Frontal cortex (tissue), 4 donors: ENCODE results near the gene MRPS7. TPM values are rescaled to one million over a fixed set of nuclear protein-coding genes. Genes with fewer than 3 reads are reported as not detected.
"Not testable (repeated sequence)": the region's sequence is repeated elsewhere in the genome, so short reads cannot be mapped to it uniquely, and the experiment has no call there.

ENCODE experiments used
- DNase-seq, 2 donors: peaks; one replicate each; pipeline ENCODE4 v3.0.0; 2012; ENCODE audit warnings: low spot score in 2 of 2
- FAIRE-seq: peaks from 2 replicates; lab custom pipeline; 2012; peaks lifted over from hg19 to GRCh38; lab: Jason Lieb, UNC
- total RNA-seq: library from RNA; depleted of rRNA; stranded (reverse); fragments of >200 nt; gene quantifications from one replicate; pipeline ENCODE4 v1.2.3, GENCODE V29; 2014
- donor health status: control.
- donor health status: control.
- donor health status: control.

Gene MRPS7
- total RNA-seq, 1 donor from 2014 or later: 37.1 TPM

DNA sequence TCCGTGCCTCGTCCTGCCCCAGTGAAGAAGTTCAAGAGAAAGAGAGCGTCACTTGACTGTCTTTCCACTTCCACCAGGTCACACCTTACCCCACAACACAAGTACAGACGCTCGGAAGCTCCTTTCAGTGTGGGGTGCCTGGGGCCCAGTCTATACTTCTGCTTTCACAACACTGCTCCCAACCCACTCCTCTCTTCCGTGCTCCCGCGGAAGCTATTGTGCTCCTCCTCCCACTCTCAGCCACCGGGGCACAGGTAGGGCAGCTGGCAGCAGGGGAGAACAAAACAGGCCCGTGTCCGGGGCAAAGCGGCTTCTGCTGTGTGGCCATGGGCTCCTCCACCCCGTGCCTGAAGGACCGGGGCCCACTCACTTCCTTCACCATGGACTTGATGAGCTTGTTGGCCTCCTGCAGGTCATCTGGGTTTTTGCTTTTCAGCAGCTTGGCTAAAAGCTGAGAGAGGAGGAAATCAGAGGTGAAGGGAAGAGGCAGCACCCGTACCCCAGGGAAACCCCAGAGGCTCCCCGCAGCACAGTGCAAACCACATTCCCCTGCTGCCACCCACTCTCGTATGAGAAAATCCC lies 19.1 kb upstream of the MRPS7 start:
- FAIRE-seq: no peak
- no peak for DNase-seq

DNA sequence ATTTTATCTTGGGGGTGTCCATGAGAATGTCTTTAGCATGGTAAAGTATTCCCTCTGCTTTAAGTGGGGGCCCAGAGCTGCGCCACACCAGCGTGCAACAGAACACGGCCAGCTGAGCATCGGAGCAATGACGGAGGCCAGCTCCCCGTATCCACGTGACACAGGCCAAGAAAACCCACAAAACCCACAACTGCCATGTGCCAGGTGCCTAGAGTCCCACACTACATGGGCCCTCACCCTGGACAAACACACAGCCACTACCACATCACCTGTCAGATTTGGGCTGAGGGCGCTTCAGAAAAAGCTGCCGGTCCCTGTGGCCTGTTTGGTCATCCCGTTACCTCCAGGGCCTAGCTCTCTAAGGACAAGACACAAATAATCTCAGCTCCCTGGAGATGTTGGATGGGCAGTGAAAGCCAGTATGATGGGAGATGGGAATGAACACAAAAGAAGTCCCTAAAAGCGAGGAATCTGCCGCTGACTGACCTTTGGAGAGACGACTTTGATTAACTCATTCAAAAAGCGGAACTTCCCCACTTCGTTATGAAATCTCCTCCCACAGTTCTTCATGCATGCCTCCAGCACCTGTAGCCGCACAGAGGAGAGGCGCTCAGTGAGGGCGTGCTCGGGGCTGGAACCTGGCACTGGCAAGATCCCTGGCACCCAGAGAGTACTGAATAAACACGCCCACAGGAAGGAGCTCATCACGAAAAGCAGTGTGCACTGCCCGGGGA lies 17.4 kb upstream of the MRPS7 start:
- DNase-seq: no peak
- FAIRE-seq: no peak

DNA sequence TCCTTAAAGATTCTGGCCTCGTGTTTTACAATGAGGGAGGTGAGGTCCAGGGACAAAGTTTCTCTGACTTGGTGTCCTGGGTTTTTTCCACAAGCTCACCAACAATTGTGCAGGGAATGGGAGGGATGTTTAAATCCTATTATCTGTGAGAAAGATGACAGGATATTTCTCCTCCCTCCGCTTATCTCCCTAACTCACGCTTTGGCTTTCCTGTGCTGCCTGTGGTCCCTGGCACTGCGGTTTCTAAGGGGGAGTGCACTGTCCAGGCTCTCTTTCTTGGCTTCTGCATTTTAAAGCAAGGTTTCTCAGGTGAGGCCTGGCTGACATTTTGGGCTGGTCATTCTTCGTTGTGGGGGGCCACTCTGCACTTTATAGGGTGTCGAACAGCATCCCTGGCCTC lies 16.7 kb upstream of the MRPS7 start:
- no peak for DNase-seq
- FAIRE-seq: no peak

DNA sequence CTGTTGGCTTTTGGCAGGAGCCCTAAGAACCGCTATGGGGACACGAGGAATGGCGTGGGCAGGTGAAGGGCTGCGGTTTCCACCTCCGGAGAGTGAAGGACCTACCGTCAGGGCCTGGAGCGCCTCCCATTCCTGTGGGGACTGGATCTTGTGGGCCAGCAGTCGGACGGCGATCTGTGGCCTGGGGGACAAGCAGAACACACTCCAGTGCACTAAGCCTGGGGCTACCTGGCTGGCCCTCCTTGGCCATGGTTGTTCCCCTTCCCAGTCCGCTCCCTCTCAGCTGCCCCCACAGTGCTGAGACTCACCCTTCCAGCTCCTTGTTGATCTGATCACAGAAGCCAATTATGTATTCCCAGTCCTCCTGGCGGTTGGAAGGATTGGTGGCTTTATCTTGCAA lies 15.3 kb upstream of the MRPS7 start:
- FAIRE-seq (no peak), DNase-seq (no peak)

DNA sequence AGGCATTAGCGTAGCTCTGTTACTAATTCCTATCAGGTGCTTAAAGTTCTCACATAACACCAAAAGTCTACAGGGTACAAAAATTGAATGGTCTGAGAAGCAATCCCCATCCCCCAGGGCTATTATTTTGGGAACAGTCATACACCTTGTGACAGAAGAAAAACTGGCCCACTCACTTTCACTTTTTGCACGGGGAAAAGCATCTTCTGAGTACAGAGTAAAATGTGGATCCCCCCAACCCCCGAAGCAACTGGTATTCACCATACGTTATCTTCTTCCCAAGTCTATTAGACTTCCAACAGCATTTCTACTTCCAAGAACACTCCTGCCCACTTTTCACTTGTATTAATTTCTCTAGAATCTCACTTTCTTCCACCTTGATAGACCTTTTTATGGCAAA lies 12.1 kb upstream of the MRPS7 start:
- FAIRE-seq (no peak), DNase-seq (no peak)

DNA sequence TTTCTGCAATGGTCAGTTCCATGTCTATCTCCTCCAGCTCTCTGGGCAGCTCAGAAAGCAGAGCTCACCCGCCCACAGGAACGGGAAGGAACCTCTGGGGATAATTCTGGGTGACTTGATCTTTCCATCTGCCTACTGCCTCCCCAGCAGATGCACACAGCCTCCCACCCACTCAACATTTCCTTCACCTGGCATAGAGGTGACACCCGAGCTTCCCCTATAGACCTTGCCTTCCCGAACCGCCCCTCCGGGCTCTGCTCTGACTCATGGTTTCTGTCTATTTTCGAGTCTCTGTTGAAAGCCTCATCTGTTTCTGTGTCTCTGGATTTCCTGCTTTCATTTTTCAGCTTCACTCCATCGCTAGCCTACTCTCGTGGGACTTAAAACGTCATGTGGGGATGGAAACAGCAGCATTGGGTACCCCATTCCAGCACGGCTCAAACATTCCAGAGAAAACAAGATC lies 11.6 kb upstream of the MRPS7 start:
- no peak for FAIRE-seq
- no peak for DNase-seq

DNA sequence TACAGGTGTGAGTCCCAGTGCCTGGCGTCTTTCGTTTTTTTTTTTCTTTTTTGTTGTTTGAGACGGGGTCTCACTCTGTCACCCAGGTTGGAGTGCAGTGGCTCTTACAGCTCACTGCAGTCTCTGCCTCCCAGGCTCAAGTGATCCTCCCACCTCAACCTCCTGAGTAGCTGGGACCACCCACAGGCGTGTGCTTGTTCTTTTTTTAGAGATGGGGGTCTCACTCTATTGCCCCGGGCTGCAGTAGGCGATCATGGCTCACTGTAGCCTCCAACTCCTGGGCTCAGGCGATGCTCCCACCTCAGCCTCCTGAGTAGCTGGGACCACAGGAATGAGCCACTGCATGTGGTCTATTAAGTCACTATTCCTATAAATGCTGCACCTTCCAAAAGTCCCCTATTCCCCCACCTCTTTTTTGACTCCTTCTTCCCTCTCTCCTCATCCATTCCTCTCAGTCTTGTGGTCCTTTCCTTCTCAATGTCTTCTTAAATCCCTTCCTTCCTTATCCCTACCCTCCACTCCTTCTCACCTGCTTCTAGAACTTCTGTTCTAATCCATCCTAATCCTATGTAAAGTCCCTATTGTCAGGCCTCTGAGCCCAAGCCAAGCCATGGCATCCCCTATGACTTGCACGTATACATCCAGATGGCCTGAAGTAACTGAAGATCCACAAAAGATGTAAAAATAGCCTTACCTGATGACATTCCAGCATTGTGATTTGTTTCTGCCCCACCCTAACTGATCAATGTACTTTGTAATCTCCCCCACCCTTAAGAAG lies 9.5 kb upstream of the MRPS7 start:
- no peak for FAIRE-seq
- DNase-seq: no peak

DNA sequence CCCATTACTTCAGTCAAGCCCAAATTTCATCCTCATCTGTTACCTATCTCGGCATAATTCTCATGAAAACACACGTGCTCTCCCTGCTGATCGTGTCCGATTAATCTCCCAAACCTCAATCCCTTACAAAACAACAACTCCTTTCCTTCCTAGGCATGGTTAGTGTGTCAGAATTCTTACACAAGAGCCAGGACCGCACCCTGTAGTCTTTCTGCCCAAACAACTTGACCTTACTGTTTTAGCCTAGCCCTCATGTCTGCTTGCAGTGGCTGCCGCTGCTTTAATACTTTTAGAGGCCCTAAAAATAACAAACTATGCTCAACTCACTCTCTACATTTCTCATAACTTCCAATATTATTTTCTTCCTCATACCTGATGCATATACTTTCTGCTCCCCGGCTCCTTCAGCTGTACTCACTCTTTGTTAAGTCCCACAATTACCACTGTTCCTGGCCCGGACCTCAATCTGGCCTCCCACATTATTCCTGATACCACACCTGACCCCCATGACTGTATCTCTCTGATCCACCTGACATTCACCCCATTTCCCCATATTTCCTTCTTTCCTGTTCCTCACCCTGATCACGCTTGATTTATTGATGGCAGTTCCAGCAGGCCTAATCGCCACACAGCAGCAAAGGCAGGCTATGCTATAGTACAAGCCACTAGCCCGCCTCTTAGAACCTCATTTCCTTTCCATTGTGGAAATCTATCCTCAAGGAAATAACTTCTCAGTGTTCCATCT lies 5.6 kb upstream of the MRPS7 start:
- not testable (repeated sequence) for FAIRE-seq, DNase-seq

DNA sequence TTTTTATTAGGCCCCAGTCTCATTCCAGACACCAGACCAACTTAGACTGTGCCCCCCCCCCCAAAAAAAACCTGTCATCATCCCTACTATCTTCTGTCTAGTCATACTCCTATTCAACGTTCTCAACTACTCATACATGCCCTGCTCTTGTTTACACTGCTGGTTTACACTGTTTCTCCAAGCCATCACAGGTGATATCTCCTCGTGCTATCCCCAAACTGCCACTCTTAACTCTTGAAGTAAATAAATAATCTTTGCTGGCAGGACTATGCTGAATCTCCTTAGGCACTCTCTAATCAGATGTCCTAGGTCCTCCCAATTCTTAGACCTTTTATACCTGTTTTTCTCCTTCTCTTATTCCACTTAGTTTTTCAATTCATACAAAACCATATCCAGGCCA lies 4.5 kb upstream of the MRPS7 start:
- FAIRE-seq, DNase-seq: not testable (repeated sequence)

DNA sequence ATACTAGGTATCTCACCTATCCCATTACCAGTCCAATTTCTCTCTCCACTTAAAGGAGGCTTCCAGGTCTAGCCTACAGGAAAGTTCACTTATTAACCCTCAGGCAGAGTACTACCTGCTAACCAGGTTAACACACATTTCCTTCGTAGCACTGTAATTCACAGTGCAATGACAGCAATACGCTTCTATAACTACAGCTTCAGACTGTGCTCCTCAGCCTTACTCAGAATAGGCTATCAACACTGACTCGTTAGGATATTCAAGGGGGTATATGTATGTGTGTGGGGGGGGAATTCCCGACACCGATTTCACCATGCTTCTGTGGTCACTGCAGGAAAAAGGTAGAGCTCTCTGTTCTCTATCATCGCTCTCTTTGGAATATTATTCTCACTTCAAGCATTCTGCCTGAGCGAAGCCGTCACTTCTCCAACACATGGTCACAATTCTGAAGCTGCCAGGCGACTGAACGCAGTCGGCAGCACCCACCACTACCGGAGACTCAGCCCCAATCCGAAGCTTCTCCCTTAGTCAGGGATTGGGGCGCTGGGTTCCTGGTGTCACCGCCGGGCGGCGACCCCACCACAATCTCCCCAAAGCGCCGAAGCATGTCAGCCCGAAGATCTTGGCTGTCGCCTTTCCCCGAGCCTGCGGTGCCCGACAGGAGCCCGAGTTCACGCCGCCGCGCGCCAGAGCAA lies 891 bp upstream of the MRPS7 start:
- FAIRE-seq (no peak), DNase-seq (no peak)

DNA sequence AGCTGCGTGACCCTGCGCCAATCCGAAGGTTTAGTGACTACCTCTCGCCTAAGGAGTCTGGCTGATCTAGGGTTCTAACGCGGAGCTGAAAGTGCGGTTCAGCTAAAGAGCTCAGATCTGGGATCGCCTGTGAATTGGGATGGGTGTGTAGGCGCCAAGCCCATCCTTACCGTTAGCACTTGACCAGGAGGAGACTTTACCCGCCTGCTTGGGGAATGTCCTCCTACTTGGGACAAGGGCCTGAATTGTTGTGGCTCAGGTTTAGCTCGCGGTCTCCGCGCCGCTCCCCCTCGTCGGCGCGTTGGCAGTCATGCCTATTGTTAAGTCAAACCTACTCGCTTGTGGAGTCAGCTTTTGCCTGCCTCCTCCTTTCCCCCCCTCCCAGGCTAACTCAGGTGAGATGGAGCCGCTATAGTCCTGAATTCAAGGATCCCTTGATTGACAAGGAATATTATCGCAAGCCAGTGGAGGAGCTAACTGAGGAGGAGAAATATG lies 480 bp downstream of the MRPS7 start:
- DNase-seq (no peak), FAIRE-seq (no peak)

DNA sequence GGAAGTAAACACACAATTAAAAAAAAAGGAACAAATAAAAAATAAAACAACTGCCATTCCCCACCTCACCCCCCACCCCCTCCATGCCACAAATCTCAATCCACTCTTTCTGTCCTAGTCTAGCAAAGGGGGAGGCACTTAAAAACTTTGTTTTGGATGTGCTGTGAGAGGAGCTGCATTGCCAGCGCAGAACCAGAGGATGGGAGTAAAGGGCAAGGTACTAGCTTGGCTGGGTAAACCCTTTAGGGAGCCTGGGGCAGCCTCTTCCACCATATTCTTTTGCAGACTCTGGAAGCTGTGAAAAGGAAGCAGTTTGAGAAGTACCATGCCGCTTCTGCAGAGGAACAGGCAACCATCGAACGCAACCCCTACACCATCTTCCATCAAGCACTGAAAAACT lies 1.4 kb downstream of the MRPS7 start:
- DNase-seq: no peak
- no peak for FAIRE-seq

DNA sequence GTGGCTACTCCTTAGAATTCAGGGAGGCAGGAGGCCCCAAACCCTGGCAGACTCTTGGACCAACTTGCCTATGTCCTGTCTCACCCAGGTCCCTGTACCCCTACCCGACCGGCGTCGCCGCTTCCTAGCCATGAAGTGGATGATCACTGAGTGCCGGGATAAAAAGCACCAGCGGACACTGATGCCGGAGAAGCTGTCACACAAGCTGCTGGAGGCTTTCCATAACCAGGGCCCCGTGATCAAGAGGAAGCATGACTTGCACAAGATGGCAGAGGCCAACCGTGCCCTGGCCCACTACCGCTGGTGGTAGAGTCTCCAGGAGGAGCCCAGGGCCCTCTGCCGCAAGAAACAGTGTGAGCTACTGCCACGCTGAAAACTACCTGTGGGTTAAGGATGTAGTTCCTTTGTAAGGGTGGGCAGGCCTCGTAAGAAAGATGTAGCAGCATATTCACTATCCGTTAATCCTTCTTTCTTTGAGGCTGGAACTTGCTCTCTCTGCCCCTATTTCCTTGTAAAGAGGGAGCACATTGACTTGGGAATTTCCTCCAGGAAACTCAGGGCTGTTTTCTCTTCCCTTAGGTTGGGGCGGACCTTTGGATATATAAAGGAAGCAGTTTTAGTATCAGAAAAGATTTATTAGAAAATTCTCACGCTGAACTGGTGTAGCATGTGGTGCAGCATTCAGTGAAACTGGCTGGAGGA lies 4.1 kb downstream of the MRPS7 start:
- no peak for FAIRE-seq
- no peak for DNase-seq

DNA sequence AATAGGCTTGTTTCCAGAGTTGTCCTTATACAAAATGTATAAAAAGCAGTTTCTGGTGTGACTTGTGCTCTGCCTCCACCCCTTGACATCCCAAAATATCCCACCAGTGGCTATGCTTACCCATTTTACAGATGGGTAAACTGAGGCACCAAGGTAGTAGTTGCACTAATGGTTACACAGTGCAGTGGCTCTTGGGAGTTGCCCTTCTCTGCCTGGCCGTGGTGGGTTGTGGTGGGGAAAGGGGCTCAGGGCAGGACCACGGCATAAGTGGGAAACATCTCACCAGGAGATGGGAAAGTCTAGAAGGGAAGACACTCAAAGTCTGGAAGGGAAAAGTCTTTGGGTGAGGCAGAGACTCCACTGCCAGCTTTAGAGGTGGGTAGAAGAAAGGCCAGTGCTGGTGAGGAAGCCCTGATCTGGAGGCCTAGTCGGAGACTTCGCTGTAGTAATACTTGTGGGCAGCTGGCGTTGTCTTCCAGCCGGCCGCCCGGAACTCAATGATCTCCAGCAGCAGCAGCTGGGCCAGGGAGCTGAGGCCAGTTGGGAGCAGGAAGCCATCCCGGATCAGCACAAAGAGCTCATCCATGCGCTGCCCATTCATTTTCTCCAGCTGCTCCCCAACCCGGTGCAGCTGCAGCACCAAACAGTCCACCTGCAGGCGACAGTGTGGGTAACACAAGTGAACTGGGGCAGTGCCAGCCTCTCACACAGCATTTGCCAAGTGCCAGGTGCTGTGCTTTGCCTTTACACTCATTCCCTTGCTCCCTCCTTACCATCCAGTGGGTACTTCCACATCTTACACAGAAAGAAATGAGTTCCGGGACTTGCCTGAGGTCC lies 4.9 kb downstream of the MRPS7 start:
- no peak for FAIRE-seq
- no peak for DNase-seq

DNA sequence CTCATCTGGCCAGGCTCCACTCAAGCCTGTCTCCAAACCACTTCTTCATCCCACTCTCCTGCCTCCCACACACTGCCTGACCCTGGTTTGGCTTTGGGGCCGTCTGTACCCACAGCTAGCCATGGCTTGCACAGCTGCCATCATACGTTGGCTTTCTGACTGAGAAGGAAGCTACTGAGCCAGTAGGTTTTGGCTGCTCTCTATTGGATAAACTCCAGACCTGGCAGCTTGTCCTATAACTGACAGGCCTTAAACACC lies 5.4 kb downstream of the MRPS7 start:
- FAIRE-seq (no peak), DNase-seq (no peak)

DNA sequence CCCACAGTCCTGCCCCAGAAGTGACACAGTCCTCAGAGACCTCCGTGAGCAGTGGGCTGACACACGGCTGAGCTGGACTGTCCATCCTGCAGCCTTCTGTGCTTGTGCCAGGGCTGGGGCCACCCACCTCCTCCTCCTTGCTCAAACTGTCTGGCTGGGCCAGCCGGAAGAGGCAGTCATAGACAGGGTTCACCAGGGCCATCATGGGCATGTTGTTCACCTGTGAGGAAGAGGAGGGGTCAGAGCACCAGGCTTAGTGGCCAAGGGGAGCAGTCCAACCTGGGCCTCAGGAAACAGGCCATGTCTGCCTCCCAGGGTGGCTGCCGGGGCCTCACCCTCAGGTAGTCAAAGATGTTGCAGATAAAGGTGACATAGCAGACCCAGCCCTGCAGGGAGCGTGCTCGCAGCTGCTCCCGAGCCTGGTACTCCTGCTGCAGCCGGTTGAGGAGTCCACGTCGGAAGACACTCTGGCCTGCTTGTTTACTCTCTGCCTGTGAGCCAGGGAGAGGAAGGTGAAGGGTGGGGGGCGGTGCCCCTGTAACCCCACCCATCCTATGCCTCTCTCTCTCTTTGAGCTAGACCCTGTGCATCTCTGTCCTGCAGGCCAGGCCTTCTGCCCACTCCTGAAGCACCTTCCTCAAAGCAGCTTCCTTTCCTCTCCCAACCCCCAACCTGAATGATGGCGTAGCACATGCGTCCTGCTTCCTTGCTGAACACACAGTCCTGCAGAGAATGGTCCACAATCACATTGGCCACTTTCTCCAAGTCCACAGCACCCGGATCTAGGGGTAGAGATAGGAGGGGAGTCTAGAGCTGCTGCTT lies 5.9 kb downstream of the MRPS7 start:
- FAIRE-seq (no peak), DNase-seq (no peak)

DNA sequence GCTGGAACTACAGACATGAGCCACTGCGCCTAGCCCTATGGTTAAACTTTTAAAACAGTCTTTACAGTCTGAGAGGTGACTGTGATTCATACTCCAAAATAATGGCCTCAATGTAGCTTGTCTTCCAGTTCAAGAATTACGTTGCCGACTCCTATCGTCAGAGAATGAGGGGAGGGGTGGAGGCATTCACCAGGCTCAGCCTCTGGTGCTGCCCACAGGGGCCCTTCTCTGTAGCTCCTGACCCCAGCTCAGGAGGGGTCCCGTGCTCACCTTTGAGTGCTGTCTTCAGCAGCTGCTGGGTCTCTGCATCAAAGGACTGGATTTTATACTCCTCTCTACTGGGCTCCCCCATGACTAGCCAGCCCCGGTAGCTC lies 8.2 kb downstream of the MRPS7 start:
- FAIRE-seq (no peak), DNase-seq (no peak)
